ENCODE measurements around the gene ERN2. TPM values are rescaled to one million over a fixed set of nuclear protein-coding genes. Genes with fewer than 3 reads are reported as not detected.
A peak's percentile ranks its signal among the peaks of the same experiment; 100 is the strongest.

ERN2 gene
- total RNA-seq, 1 experiment from 2014 or later: 2.1 TPM

- Mint-ChIP-seq H3K4me3 (peak within 1 kb of the TSS; percentile 98 to 100), H3K27me3 (ENCODE audit: low read depth) (no peaks in the 10 kb centered on the region; the same call in 1 of the 2 replicates), H3K36me3 (ENCODE audit: insufficient read depth in 1 of 3, low read depth in 3 of 3) (peaks cover 29 to 56% (median 37%) of the 10 kb centered on the region in 3 experiments), H3K27ac (peak within 1 kb of the TSS; percentile 95 to 97 (median 96)), H3K9me3 (no peaks in the 10 kb centered on the region), H3K4me1 (peaks cover 18 to 24% of the 10 kb centered on the region in 2 experiments)
- DNase-seq: peak; percentile 92
- Histone ChIP-seq H3K4me1 (ENCODE audit: insufficient read depth, low read length) (no peaks in the 10 kb centered on the region; the same call in 1 of the 2 replicates), H3K79me2 (ENCODE audit: insufficient read depth, low read length) (peaks cover 23% of the 10 kb centered on the region; the same call in 1 of the 2 replicates), H2BK12ac (ENCODE audit: insufficient read length, low read depth, low read length) (no peak within 1 kb of the TSS), H2AFZ (ENCODE audit: low read length) (no peak within 1 kb of the TSS), H3K79me1 (ENCODE audit: insufficient read depth, low read depth, low read length, poor library complexity, severe bottlenecking) (peaks cover 18% of the 10 kb centered on the region), H2BK20ac (ENCODE audit: low read depth, low read length, poor library complexity, severe bottlenecking) (no peak within 1 kb of the TSS), H3K9me3 (ENCODE audit: control insufficient read depth, low read depth, low read length) (no peaks in the 10 kb centered on the region), H3K56ac (ENCODE audit: insufficient read length, low read depth, low read length) (no peak within 1 kb of the TSS), H3K23me2 (ENCODE audit: insufficient read length, low read depth, low read length, poor library complexity, severe bottlenecking) (peaks cover 12% of the 10 kb centered on the region), H3K23ac (ENCODE audit: insufficient read length, low read depth, low read length) (no peak within 1 kb of the TSS), H4K91ac (ENCODE audit: insufficient read length, low read depth, low read length) (peak within 1 kb of the TSS; percentile 34), H3K9ac (ENCODE audit: extremely low read depth, insufficient read length, low read length) (peak within 1 kb of the TSS; percentile 91), H2AK5ac (ENCODE audit: insufficient read length, low read length) (no peak within 1 kb of the TSS), H3K14ac (ENCODE audit: insufficient read depth, low read length) (peak within 1 kb of the TSS; percentile 93), H2BK120ac (ENCODE audit: low read depth, low read length, poor library complexity, severe bottlenecking) (no peak within 1 kb of the TSS), H4K5ac (ENCODE audit: insufficient read length, low read depth, low read length) (peak within 1 kb of the TSS; percentile 98), H3K4ac (ENCODE audit: low read depth, low read length) (no peak within 1 kb of the TSS; the same call in 1 of the 2 replicates), H2BK15ac (ENCODE audit: low read depth, low read length) (no peak within 1 kb of the TSS; the same call in 1 of the 2 replicates), H4K8ac (replicated peaks; ENCODE audit: insufficient read length, low read depth, low read length) (no peak within 1 kb of the TSS), H3K27ac (ENCODE audit: insufficient read length, low read depth, low read length) (peak within 1 kb of the TSS; percentile 87), H2BK5ac (ENCODE audit: insufficient read length, low read length) (no peak within 1 kb of the TSS), H3K18ac (ENCODE audit: insufficient read length, low read depth, low read length) (peak within 1 kb of the TSS; percentile 65), H3T11ph (ENCODE audit: low read length) (no peak within 1 kb of the TSS), H3K27me3 (ENCODE audit: insufficient read depth, low read length) (no peaks in the 10 kb centered on the region), H3K4me2 (ENCODE audit: insufficient read depth, insufficient read length, low read length) (peak within 1 kb of the TSS; percentile 100), H4K20me1 (ENCODE audit: control insufficient read depth, insufficient read depth, insufficient read length) (no peaks in the 10 kb centered on the region)
- peak; percentile 57 for TF ChIP-seq CTCF (conservative IDR thresholded peaks at IDR 0.05)
- no CpG with 5 or more reads among the region's 75 CpGs for WGBS (ENCODE audit: extremely low coverage, insufficient read length, low lambda C conversion rate)
These were observed 34.4 kb downstream of the ERN2 start, which contains the start of gene PLK1 for GRCh38 chr16:23678430-23679273. Gene PLK1, plus strand, starts transcription at chr16:23678889. Its CDS starts 44 bp downstream, at chr16:23678933.
